NB4 (cell line): ENCODE data around the gene SUN2.

ENCODE experiments used
- CTCF ChIP-seq: IDR thresholded peaks from one replicate; pipeline ENCODE4 v1.5.1; 2012; ENCODE audit warnings: low read depth, low read length
- MYC ChIP-seq: IDR thresholded peaks from 2 replicates; pipeline ENCODE4 v1.6.1; 2011; ENCODE audit warnings: low read depth, low read length
- POLR2A ChIP-seq: IDR thresholded peaks from 2 replicates; pipeline ENCODE4 v1.6.1; 2011; ENCODE audit warnings: mild to moderate bottlenecking; ENCODE audit not compliant: insufficient read length; ENCODE audit errors: extremely low read depth

- TF ChIP-seq CTCF (no peak), POLR2A (no peak), MYC (no peak)
Measured at GRCh38 chr22:38748487-38749136, 7.2 kb downstream of the SUN2 start.
